Pancreas (tissue), 10 donors: ENCODE results near the gene PRKCQ. TPM values are rescaled to one million over a fixed set of nuclear protein-coding genes. Genes with fewer than 3 reads are reported as not detected.

Experiments
- ATAC-seq, 4 donors: fragments of 200-7000 bp; cut with Tn5 transposase; one replicate each; pipeline versions ENCODE4 v1.8.0 to v1.9.1; 2020; ENCODE audit warnings: mild to moderate bottlenecking in 4 of 4, moderate library complexity in 4 of 4
- DNase-seq, 6 donors: peaks; one replicate each; pipeline ENCODE4 v3.0.0-alpha.2; 2020
- FAIRE-seq: peaks from 2 replicates; lab custom pipeline; 2012; peaks lifted over from hg19 to GRCh38; lab: Jason Lieb, UNC
- H3K27ac ChIP-seq, 4 donors: fragments of 200-600 bp; sonication (generic); 1 replicate in 3 of 4; 2 replicates in 1 of 4; pipeline versions ENCODE4 v1.5.0 to v1.8.0; 2020
- H3K27me3 ChIP-seq, 4 donors: fragments of 200-600 bp; one replicate each; pipeline ENCODE4 v1.8.0; 2021
- H3K36me3 ChIP-seq, 3 donors: fragments of 200-600 bp; sonication (generic) in 1 of 3; one replicate each; pipeline versions ENCODE4 v1.5.0 to v1.8.0; 2020 to 2021
- H3K4me1 ChIP-seq, 3 donors: fragments of 200-600 bp; one replicate each; pipeline ENCODE4 v1.8.0; 2021
- H3K4me3 ChIP-seq, 4 donors: fragments of 200-600 bp; sonication (generic) in 2 of 4; one replicate each; pipeline versions ENCODE4 v1.5.0 to v1.8.0; 2020 to 2021
- H3K9me3 ChIP-seq, 4 donors: fragments of 200-600 bp; one replicate each; pipeline ENCODE4 v1.8.0; 2021
- CTCF ChIP-seq, 4 donors: fragments of 200-600 bp; sonication (generic) in 3 of 4; IDR thresholded peaks; one replicate each; pipeline versions ENCODE4 v1.5.0 to v1.8.0; 2021; ENCODE audit warnings: antibody characterized with exemption in 4 of 4
- WGBS, 2 donors: extraction: QIAGEN DNeasy Blood & Tissue Kit; methylation state at CpG; one replicate each; pipeline ENCODE4 v1.1.7; 2013; 5-methylcytosine and 5-hydroxymethylcytosine counted together
- intact Hi-C, 3 donors: fragments of 100-400 bp; cut with DNase I; formaldehyde crosslinking; loops; one replicate each; pipeline versions ENCODE4 v1.11.1 to v1.14.2; 2022
- polyA plus RNA-seq, 2 donors: library from polyadenylated mRNA; stranded (reverse); fragments of 200-250 nt; gene quantifications; one replicate each; pipeline ENCODE4 v1.2.3, GENCODE V29; 2013
- total RNA-seq, 6 donors: library from RNA; stranded (reverse); fragmentation: NEBNext Ultra II Directional in 4 of 6; extraction: Animal tissue kit (Norgen Biotek cat#: 25700) in 4 of 6; gene quantifications; one replicate each; pipeline versions ENCODE4 v1.2.1 to v1.2.4, GENCODE V29; 2021 to 2023
- donor health status: healthy with polysubstance abuse.
- donor health status: DM: no; HTN: no; CAD: no; lungs with moderate emphysema.
- donor health status: DM: no; HTN: no; CAD: no.
- donor health status: control.
- donor health status: control.
- donor health status: Bipolar disorder and iron deficiency.
- donor health status: DM: yes; HTN: yes; CAD: no.
- donor health status: DM: no; HTN: no; CAD: no.
- donor health status: DM: no; HTN: no; CAD: no.
- donor health status: DM: yes; HTN: yes; CAD: no.

Gene PRKCQ
- total and polyA plus RNA-seq, 8 donors: 1.4 to 5.2 (median 3.4) TPM

DNA sequence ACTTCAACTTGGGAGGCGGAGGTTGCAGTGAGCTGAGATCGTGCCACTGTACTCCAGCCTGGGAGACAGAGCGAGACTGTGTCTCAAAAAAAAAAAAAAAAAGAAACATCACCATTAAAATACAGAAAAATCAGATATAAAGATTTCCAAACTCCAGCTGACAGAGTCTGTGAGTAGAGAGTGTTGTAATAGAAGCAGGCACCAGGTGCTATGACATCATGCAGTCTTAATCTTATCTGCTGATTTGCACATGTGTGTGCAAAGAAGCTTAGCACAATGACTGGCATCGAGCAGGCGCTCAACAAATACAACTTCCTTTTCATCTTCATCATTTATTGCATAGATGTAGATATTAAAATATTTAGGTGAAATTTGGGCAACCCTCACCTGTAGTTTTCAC is 92.2 kb downstream of the PRKCQ start:
- H3K9me3 ChIP-seq: no peaks in the 10 kb centered on the region
- FAIRE-seq: no peak
- no peak overlapping the region for H3K27ac ChIP-seq
- no peak for TF ChIP-seq CTCF (IDR thresholded peaks at IDR 0.05)
- no peaks in the 10 kb centered on the region for H3K36me3 ChIP-seq
- no peaks in the 10 kb centered on the region for H3K27me3 ChIP-seq
- intact Hi-C loops: no loop called here
- no peak overlapping the region for H3K4me3 ChIP-seq
- no peak for ATAC-seq
- no peaks in the 10 kb centered on the region for H3K4me1 ChIP-seq
- WGBS, 2 donors: 75 to 88% methylated on average over 5 of the region's 5 CpGs
- DNase-seq: no peak

DNA sequence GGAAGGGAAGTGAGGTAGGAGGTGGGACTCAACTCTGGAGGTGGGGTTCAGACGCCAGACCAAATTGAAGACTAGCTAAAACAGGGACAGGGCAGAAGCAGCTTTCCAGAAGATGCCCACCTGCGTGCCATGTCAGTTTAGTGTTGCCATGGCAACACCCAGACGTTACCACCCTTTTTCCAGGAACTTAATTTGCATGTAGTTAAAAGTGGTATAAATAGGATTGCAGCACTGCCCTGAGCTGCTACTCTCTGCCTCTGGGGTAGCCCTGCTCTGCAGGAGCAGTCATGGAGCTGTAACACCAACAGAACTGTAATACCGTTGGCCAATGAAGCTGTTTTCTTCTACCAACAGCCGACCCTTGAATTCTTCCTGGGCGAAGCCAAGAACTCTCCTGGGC is 93.8 kb downstream of the PRKCQ start:
- intact Hi-C loops: no loop called here
- no peak for TF ChIP-seq CTCF (IDR thresholded peaks at IDR 0.05)
- no peak for FAIRE-seq
- H3K36me3 ChIP-seq: no peaks in the 10 kb centered on the region
- H3K27ac ChIP-seq: no peak overlapping the region
- no peak overlapping the region for H3K4me3 ChIP-seq
- no peaks in the 10 kb centered on the region for H3K9me3 ChIP-seq
- ATAC-seq: no peak
- no peak for DNase-seq
- WGBS, 2 donors: 84 to 90% methylated on average over 6 of the region's 6 CpGs
- no peaks in the 10 kb centered on the region for H3K4me1 ChIP-seq
- H3K27me3 ChIP-seq: no peaks in the 10 kb centered on the region

DNA sequence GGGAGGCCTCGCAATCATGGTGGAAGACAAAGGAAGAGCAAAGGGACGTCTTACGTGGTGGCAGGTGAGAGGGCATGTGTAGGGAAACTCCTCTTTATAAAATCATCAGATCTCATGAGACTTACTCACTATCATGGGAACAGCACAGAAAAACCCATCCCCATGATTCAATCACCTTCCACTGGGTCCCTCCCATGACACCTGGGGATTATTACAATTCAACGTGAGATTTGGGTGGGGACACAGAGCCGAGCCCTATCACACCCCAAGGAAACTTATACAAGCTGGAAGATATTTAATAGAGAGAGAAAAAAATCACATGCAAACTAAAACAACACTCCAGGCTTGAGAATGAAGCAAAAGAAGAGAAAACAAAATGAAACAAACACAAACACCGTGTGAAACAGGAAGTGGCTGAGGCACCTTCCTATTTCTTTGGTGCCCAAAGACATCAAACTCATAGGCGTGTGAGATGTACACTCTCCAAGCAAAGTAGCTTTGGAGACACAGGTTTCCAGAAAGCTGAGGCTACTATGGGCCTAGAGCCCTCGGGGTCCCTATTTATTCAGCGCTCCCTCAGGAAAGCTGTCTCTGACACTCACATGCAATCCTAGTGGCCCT is 97.2 kb downstream of the PRKCQ start:
- FAIRE-seq (no peak), DNase-seq (no peak), ATAC-seq (no peak)
- Histone ChIP-seq H3K27me3 (no peaks in the 10 kb centered on the region), H3K4me3 (no peak overlapping the region), H3K4me1 (no peaks in the 10 kb centered on the region), H3K27ac (no peak overlapping the region), H3K36me3 (no peaks in the 10 kb centered on the region), H3K9me3 (no peaks in the 10 kb centered on the region)
- TF ChIP-seq CTCF (IDR thresholded peaks at IDR 0.05): no peak
- WGBS, 2 donors: 90 to 93% methylated on average over 9 of the region's 9 CpGs
- intact Hi-C loops: no loop called here

- intact Hi-C loops: no loop called here
- no peak for DNase-seq
- no peaks in the 10 kb centered on the region for H3K9me3 ChIP-seq
- no peak overlapping the region for H3K27ac ChIP-seq
- FAIRE-seq: no peak
- H3K4me3 ChIP-seq: no peak overlapping the region
- no peak for ATAC-seq
- WGBS, 2 donors: 93 to 96% methylated on average over 8 of the region's 8 CpGs
- TF ChIP-seq CTCF (IDR thresholded peaks at IDR 0.05): no peak
- H3K36me3 ChIP-seq: no peaks in the 10 kb centered on the region
- no peaks in the 10 kb centered on the region for H3K27me3 ChIP-seq
- no peaks in the 10 kb centered on the region for H3K4me1 ChIP-seq
Observed at GRCh38 chr10:6478722-6479121, 101.4 kb downstream of the PRKCQ start.

- TF ChIP-seq CTCF (IDR thresholded peaks at IDR 0.05): no peak
- Histone ChIP-seq H3K36me3 (no peaks in the 10 kb centered on the region), H3K27me3 (no peaks in the 10 kb centered on the region), H3K27ac (no peak overlapping the region), H3K9me3 (no peaks in the 10 kb centered on the region), H3K4me3 (no peak overlapping the region), H3K4me1 (no peaks in the 10 kb centered on the region)
- DNase-seq (no peak), ATAC-seq (peak in 1 of 4 donors; percentile 14), FAIRE-seq (no peak)
- intact Hi-C loops: no loop called here
- WGBS, 2 donors: 87 to 91% methylated on average over 2 of the region's 2 CpGs
Observed at GRCh38 chr10:6476989-6477388, 103.1 kb downstream of the PRKCQ start.
